CD14-positive monocyte (primary cell): ENCODE data around the gene CALR3. TPM values are rescaled to one million over a fixed set of nuclear protein-coding genes. Genes with fewer than 3 reads are reported as not detected.

Experiments used
- DNase-seq, 3 donors: peaks; one replicate each; pipeline ENCODE4 v3.0.0-alpha.2; 2011 to 2022
- H2AFZ ChIP-seq: 2 replicates; pipeline ENCODE4 v1.6.0; 2012; ENCODE audit warnings: mild to moderate bottlenecking, low read depth, low read length, inconsistent platforms; ENCODE audit not compliant: insufficient read depth, poor library complexity, severe bottlenecking
- H3K27ac ChIP-seq, 2 donors: 1 replicate in 1 of 2; 2 replicates in 1 of 2; pipeline ENCODE4 v1.5.1; 2012 to 2013; ENCODE audit warnings: low read length in 2 of 2, control low read depth in 1 of 2, inconsistent platforms in 1 of 2, low read depth in 1 of 2, mild to moderate bottlenecking in 1 of 2
- H3K27me3 ChIP-seq, 2 donors: one replicate each; pipeline versions ENCODE4 v1.6.0 to v1.6.1; 2011 to 2013; ENCODE audit warnings: low read length in 2 of 2; ENCODE audit not compliant: control insufficient read depth in 2 of 2, insufficient read depth in 2 of 2
- H3K36me3 ChIP-seq, 2 donors: replicated peaks in 1 of 2; 1 replicate in 1 of 2; 2 replicates in 1 of 2; pipeline versions ENCODE4 v1.5.1 to v1.6.1; 2012 to 2013; ENCODE audit warnings: low read length in 2 of 2, control low read depth in 1 of 2, inconsistent platforms in 1 of 2, mild to moderate bottlenecking in 1 of 2; ENCODE audit not compliant: insufficient read depth in 2 of 2, control insufficient read depth in 1 of 2
- H3K4me1 ChIP-seq, 2 donors: 1 replicate in 1 of 2; 2 replicates in 1 of 2; pipeline versions ENCODE4 v1.5.1 to v1.6.1; 2012 to 2013; ENCODE audit warnings: low read length in 2 of 2, control low read depth in 1 of 2, inconsistent platforms in 1 of 2, mild to moderate bottlenecking in 1 of 2, moderate library complexity in 1 of 2; ENCODE audit not compliant: insufficient read depth in 2 of 2, control insufficient read depth in 1 of 2
- H3K4me2 ChIP-seq: replicated peaks from 2 replicates; pipeline ENCODE3; 2012; ENCODE audit warnings: low read length, moderate library complexity, mild to moderate bottlenecking; ENCODE audit not compliant: poor library complexity, severe bottlenecking; ENCODE audit errors: extremely low read depth
- H3K4me3 ChIP-seq, 3 experiments: fragments of 200-600 bp in 1 of 3; sonication (generic) in 1 of 3; replicated peaks in 1 of 3; 1 replicate in 2 of 3; 2 replicates in 1 of 3; pipeline ENCODE4 v1.5.1; 2011 to 2013; ENCODE audit warnings: low read length in 3 of 3, mild to moderate bottlenecking in 3 of 3, control low read depth in 2 of 3, low read depth in 2 of 3, inconsistent platforms in 1 of 3, moderate library complexity in 1 of 3
- H3K79me2 ChIP-seq: 2 replicates; pipeline ENCODE4 v1.6.0; 2012; ENCODE audit warnings: mild to moderate bottlenecking, control low read depth, inconsistent platforms, low read length, moderate library complexity; ENCODE audit not compliant: insufficient read depth
- H3K9ac ChIP-seq: 2 replicates; pipeline ENCODE4 v1.6.0; 2017; ENCODE audit warnings: low read length, mild to moderate bottlenecking; ENCODE audit not compliant: insufficient read depth, poor library complexity, severe bottlenecking
- H3K9me3 ChIP-seq, 2 donors: replicated peaks in 1 of 2; 1 replicate in 1 of 2; 2 replicates in 1 of 2; pipeline versions ENCODE4 v1.5.1 to v1.6.1; 2012 to 2013; ENCODE audit warnings: low read length in 2 of 2, control low read depth in 1 of 2; ENCODE audit not compliant: control insufficient read depth in 1 of 2, insufficient read depth in 1 of 2
- H4K20me1 ChIP-seq: 2 replicates; pipeline ENCODE4 v1.6.0; 2012; ENCODE audit warnings: mild to moderate bottlenecking, low read length, control low read depth, moderate library complexity; ENCODE audit not compliant: insufficient read depth
- H3K27ac Mint-ChIP-seq, 7 donors: one replicate each; pipeline ENCODE4 v1.8.0; 2020; ENCODE audit warnings: mild to moderate bottlenecking in 7 of 7, mixed read lengths in 7 of 7, moderate library complexity in 6 of 7, inconsistent platforms in 2 of 7
- H3K27me3 Mint-ChIP-seq, 3 donors: one replicate each; pipeline ENCODE4 v1.8.0; 2021 to 2022; ENCODE audit warnings: low read depth in 3 of 3, mild to moderate bottlenecking in 3 of 3, mixed read lengths in 3 of 3, moderate library complexity in 3 of 3, inconsistent platforms in 1 of 3
- H3K36me3 Mint-ChIP-seq, 2 donors: one replicate each; pipeline ENCODE4 v1.8.0; 2020; ENCODE audit warnings: mixed read lengths in 2 of 2, inconsistent platforms in 1 of 2, mild to moderate bottlenecking in 1 of 2
- H3K4me1 Mint-ChIP-seq: one replicate; pipeline ENCODE4 v1.8.0; 2020; ENCODE audit warnings: mild to moderate bottlenecking, mixed read lengths
- H3K4me3 Mint-ChIP-seq, 2 donors: one replicate each; pipeline ENCODE4 v1.8.0; 2020; ENCODE audit warnings: mild to moderate bottlenecking in 2 of 2, mixed read lengths in 2 of 2, moderate library complexity in 1 of 2
- H3K9me3 Mint-ChIP-seq, 7 donors: one replicate each; pipeline ENCODE4 v1.8.0; 2020 to 2022; ENCODE audit warnings: mixed read lengths in 7 of 7, mild to moderate bottlenecking in 6 of 7, moderate library complexity in 6 of 7, inconsistent platforms in 2 of 7
- CTCF ChIP-seq: fragments of 200-600 bp; IDR thresholded peaks from one replicate; pipeline ENCODE4 v1.8.0; 2022; ENCODE audit warnings: antibody characterized with exemption, mild to moderate bottlenecking
- WGBS: methylation state at CpG from one replicate; pipeline ENCODE4 v1.1.5; 2013; ENCODE audit warnings: missing lambda C conversion rate; ENCODE audit not compliant: insufficient coverage; 5-methylcytosine and 5-hydroxymethylcytosine counted together
- intact Hi-C, 2 donors: fragments of 100-400 bp; cut with micrococcal nuclease; formaldehyde crosslinking; loops; one replicate each; pipeline versions ENCODE4 v1.15.0 to v1.15.1; 2023
- polyA plus RNA-seq, 3 donors: library from polyadenylated mRNA; depleted of rRNA in 1 of 3; unstranded in 2 of 3; stranded (reverse) in 1 of 3; fragments of 300-500 nt in 2 of 3; fragments of >200 nt in 1 of 3; fragmentation: Illumina TruSeq in 2 of 3; gene quantifications; 1 replicate in 2 of 3; 2 replicates in 1 of 3; pipeline ENCODE4 v1.2.3, GENCODE V29; 2012 to 2021

CALR3 gene
- polyA plus RNA-seq, 3 donors, result not detected

- Histone ChIP-seq H3K79me2 (peaks cover 6% of the 10 kb centered on the region), H3K9ac (no peak overlapping the region), H3K9me3 (no peaks in the 10 kb centered on the region), H3K4me2 (no peak overlapping the region), H3K27ac (no peak overlapping the region), H3K4me1 (no peaks in the 10 kb centered on the region), H2AFZ (no peak overlapping the region), H3K4me3 (no peak overlapping the region), H4K20me1 (no peaks in the 10 kb centered on the region), H3K36me3 (peaks cover 51 to 90% of the 10 kb centered on the region in 2 donors), H3K27me3 (no peaks in the 10 kb centered on the region)
- intact Hi-C loops, result no loop called here
- peaks cover 62 to 89% of the 10 kb centered on the region in 2 donors for H3K36me3 Mint-ChIP-seq
- H3K27me3 Mint-ChIP-seq, result no peaks in the 10 kb centered on the region
- H3K4me3 Mint-ChIP-seq, result no peak overlapping the region
- peak overlapping the region in 3 of 7 donors; percentile 19 to 57 (median 22) for H3K27ac Mint-ChIP-seq
- peaks cover 13% of the 10 kb centered on the region for H3K4me1 Mint-ChIP-seq
- H3K9me3 Mint-ChIP-seq, result no peaks in the 10 kb centered on the region
- no peak for DNase-seq
- WGBS, result 28% methylated on average over 4 of the region's 9 CpGs
- no peak for TF ChIP-seq CTCF
Observed at GRCh38 chr19:16435999-16436650, 59.8 kb downstream of the CALR3 start.

DNA sequence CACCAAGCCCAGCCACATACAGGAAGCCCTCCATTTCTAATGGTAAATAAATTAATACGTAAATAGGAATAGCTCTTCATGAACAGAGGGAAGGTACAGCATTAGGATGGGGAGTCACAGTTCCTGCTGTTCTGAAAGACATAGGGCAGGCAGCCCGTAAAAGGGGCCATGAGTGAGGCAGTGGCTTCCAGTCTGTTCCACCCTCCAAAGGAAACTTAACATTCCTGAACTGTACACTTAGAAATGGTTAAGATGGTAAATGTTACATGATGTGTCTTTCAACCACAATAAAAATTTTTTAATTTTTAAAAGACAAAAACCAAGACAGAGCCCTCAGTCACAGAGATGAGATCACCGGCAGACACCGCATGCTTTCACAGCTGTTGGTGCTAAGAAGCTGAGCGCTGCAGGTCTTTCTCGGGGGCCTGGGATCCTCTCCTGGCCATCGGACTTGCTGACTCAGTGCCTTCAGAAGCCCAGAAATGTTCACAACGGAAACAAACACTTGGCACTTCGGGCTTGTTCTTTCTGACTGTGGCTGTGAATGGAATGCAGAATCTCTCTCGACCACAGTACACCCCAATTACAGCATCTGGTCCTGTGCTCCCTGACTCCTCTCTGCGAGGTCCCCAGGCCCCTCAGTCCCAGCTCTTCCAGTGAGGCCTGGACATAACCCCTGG, 60.6 kb downstream of the CALR3 start:
- Mint-ChIP-seq H3K36me3 (peaks cover 62 to 88% of the 10 kb centered on the region in 2 donors), H3K27me3 (no peaks in the 10 kb centered on the region), H3K4me1 (peaks cover 13% of the 10 kb centered on the region), H3K4me3 (no peak overlapping the region), H3K9me3 (no peaks in the 10 kb centered on the region), H3K27ac (peak overlapping the region in 4 of 7 donors; percentile 15 to 66 (median 38))
- Histone ChIP-seq H3K79me2 (no peaks in the 10 kb centered on the region), H3K27ac (no peak overlapping the region), H3K4me2 (no peak overlapping the region), H2AFZ (no peak overlapping the region), H3K9me3 (no peaks in the 10 kb centered on the region), H3K27me3 (no peaks in the 10 kb centered on the region), H4K20me1 (no peaks in the 10 kb centered on the region), H3K36me3 (peaks cover 50 to 88% of the 10 kb centered on the region in 2 donors), H3K9ac (no peak overlapping the region), H3K4me1 (no peaks in the 10 kb centered on the region), H3K4me3 (no peak overlapping the region)
- intact Hi-C loops, result no loop called here
- TF ChIP-seq CTCF, result no peak
- 26% methylated on average over 9 of the region's 11 CpGs for WGBS
- DNase-seq, result no peak
